HepG2 (cell line): ENCODE data around the gene ZNF221. TPM values are rescaled to one million over a fixed set of nuclear protein-coding genes. Genes with fewer than 3 reads are reported as not detected.
A peak's percentile ranks its signal among the peaks of the same experiment; 100 is the strongest.

Source experiments
- CERS6 ChIP-seq: sonication (generic); formaldehyde crosslinking; IDR thresholded peaks from 2 replicates; pipeline ENCODE4 v1.5.0; 2020; ENCODE audit warnings: missing genetic modification reagents
- FLYWCH1 ChIP-seq: sonication (generic); formaldehyde crosslinking; IDR thresholded peaks from 2 replicates; pipeline ENCODE4 v1.8.1; 2023; ENCODE audit warnings: mild to moderate bottlenecking, missing genetic modification reagents
- GPBP1L1 ChIP-seq: sonication (generic); formaldehyde crosslinking; IDR thresholded peaks from 2 replicates; pipeline ENCODE4 v1.5.0; 2020; ENCODE audit warnings: mild to moderate bottlenecking, missing genetic modification reagents
- GPN1 ChIP-seq: sonication (generic); formaldehyde crosslinking; IDR thresholded peaks from 2 replicates; pipeline ENCODE4 v1.5.1; 2020; ENCODE audit warnings: missing genetic modification reagents, borderline replicate concordance
- KAT8 ChIP-seq: IDR thresholded peaks from 2 replicates; pipeline ENCODE4 v1.6.1; 2016; ENCODE audit warnings: missing genetic modification reagents, missing compliant biosample characterization
- MIER2 ChIP-seq: IDR thresholded peaks from 2 replicates; pipeline ENCODE4 v1.6.1; 2016; ENCODE audit warnings: missing biosample characterization, missing genetic modification reagents
- NFRKB ChIP-seq: fragments of 450-650 bp; IDR thresholded peaks from 2 replicates; pipeline ENCODE4 v1.6.1; 2017
- PREB ChIP-seq: sonication (generic); formaldehyde crosslinking; IDR thresholded peaks from 2 replicates; pipeline ENCODE4 v1.4.0; 2020; ENCODE audit warnings: missing genetic modification reagents
- RBM22 ChIP-seq: fragments of 200-400 bp; formaldehyde crosslinking; optimal IDR thresholded peaks from 2 replicates; pipeline ENCODE3; 2017; ENCODE audit warnings: mild to moderate bottlenecking, low read length, moderate library complexity
- REPIN1 ChIP-seq: sonication (generic); formaldehyde crosslinking; IDR thresholded peaks from 2 replicates; pipeline ENCODE4 v1.8.0; 2022; ENCODE audit warnings: missing genetic modification reagents, low read depth, mild to moderate bottlenecking, borderline replicate concordance
- SALL1 ChIP-seq: sonication (generic); formaldehyde crosslinking; IDR thresholded peaks from 2 replicates; pipeline ENCODE4 v1.8.0; 2022; ENCODE audit warnings: mild to moderate bottlenecking, missing genetic modification reagents
- SP1 ChIP-seq, 2 experiments: fragments of 450-650 bp in 1 of 2; sonication (generic) in 1 of 2; formaldehyde crosslinking in 1 of 2; IDR thresholded peaks; 2 replicates each; pipeline versions ENCODE4 v1.4.0 to v1.6.1; 2016 to 2020; ENCODE audit warnings: missing genetic modification reagents in 1 of 2
- ZFP36L1 ChIP-seq: sonication (generic); formaldehyde crosslinking; IDR thresholded peaks from 2 replicates; pipeline ENCODE4 v1.8.0; 2022; ENCODE audit warnings: mild to moderate bottlenecking, missing genetic modification reagents, moderate library complexity
- ZNF362 ChIP-seq: sonication (generic); formaldehyde crosslinking; IDR thresholded peaks from 2 replicates; pipeline ENCODE4 v1.4.0; 2020; ENCODE audit warnings: missing genetic modification reagents, mild to moderate bottlenecking, borderline replicate concordance
- ZNF503 ChIP-seq: sonication (generic); formaldehyde crosslinking; IDR thresholded peaks from 2 replicates; pipeline ENCODE4 v1.4.0; 2020; ENCODE audit warnings: missing genetic modification reagents
- ZNF672 ChIP-seq: sonication (generic); formaldehyde crosslinking; IDR thresholded peaks from 2 replicates; pipeline ENCODE4 v1.8.1; 2022; ENCODE audit warnings: missing genetic modification reagents
- ZNF710 ChIP-seq: sonication (generic); formaldehyde crosslinking; IDR thresholded peaks from 2 replicates; pipeline ENCODE4 v1.5.0; 2020; ENCODE audit warnings: mild to moderate bottlenecking, missing genetic modification reagents, borderline replicate concordance
- ZNF883 ChIP-seq: sonication (generic); formaldehyde crosslinking; IDR thresholded peaks from 2 replicates; pipeline ENCODE4 v1.5.1; 2020; ENCODE audit warnings: mild to moderate bottlenecking, missing genetic modification reagents; ENCODE audit errors: not compliant biosample characterization
- polyA plus RNA-seq, 8 experiments: library from polyadenylated mRNA; depleted of rRNA in 3 of 8; stranded (reverse) in 7 of 8; unstranded in 1 of 8; fragments of >200 nt; fragmentation: Illumina TruSeq in 4 of 8; extraction: Trizol in 4 of 8; gene quantifications; 2 replicates each; pipeline versions ENCODE4 v1.2.1 to v1.2.3, GENCODE V29; 2011 to 2016; ENCODE audit warnings: low read depth in 4 of 8, missing spikeins in 1 of 8, mixed read lengths in 1 of 8; ENCODE audit not compliant: insufficient read depth in 1 of 8
- total RNA-seq, 5 experiments: library from RNA; depleted of rRNA; stranded (reverse); fragments of >200 nt; fragmentation: Illumina TruSeq; extraction: Trizol; gene quantifications; 2 replicates each; pipeline ENCODE4 v1.2.3, GENCODE V29; 2016; ENCODE audit warnings: low read depth in 1 of 5

The ZNF221 gene
- total and polyA plus RNA-seq, 2 of the 13 experiments (the other 11 are each of a cell fraction or from before 2014, with no cell fraction given), result 0.48 to 3.4 TPM

GRCh38 chr19:44002566-44003460, 51.8 kb downstream of the ZNF221 start, which contains the start of gene ZNF230 (continued):
- TF ChIP-seq ZNF883, result no peak
- TF ChIP-seq GPN1 (CRISPR knock-in tag), result no peak
- TF ChIP-seq ZNF503 (CRISPR knock-in tag), result peak; percentile 35; the same call in 1 of the 2 replicates
- TF ChIP-seq KAT8 (CRISPR knock-in tag), result peak; percentile 91
- no peak for TF ChIP-seq PREB (CRISPR knock-in tag)
- no peak for TF ChIP-seq CERS6
- TF ChIP-seq ZNF710 (CRISPR knock-in tag), result no peak
- TF ChIP-seq ZFP36L1 (CRISPR knock-in tag), result no peak
- TF ChIP-seq REPIN1 (CRISPR knock-in tag), result no peak; the same call in 1 of the 2 replicates
- TF ChIP-seq RBM22, result no peak
- TF ChIP-seq ZNF672 (CRISPR knock-in tag), result no peak
- TF ChIP-seq ZNF362, result peak; percentile 54; the same call in 1 of the 2 replicates
- no peak for TF ChIP-seq NFRKB
- TF ChIP-seq SALL1, result peak; percentile 59; the same call in 1 of the 2 replicates
- TF ChIP-seq SP1 (IDR thresholded peaks at IDR 0.05), result no peak
- TF ChIP-seq SP1 (CRISPR knock-in tag; IDR thresholded peaks at IDR 0.05), result no peak
- 0 out of 2 replicates have a peak, but pooled peaks have one; percentile 13 for TF ChIP-seq MIER2
- TF ChIP-seq FLYWCH1 (CRISPR knock-in tag), result no peak
- no peak for TF ChIP-seq GPBP1L1 (CRISPR knock-in tag)
